SIG-M5 treated with dmso at 0.1 percent for 504 hours (cell line): ENCODE results near the gene RTEL1.
"Not testable (repeated sequence)": the region's sequence is repeated elsewhere in the genome, so short reads cannot be mapped to it uniquely, and the experiment has no call there.

ENCODE experiments used
- DNase-seq: peaks from one replicate; lab custom pipeline; 2025; ENCODE audit not compliant: unreplicated experiment; lab: John Stamatoyannopoulos, UW

The RTEL1 gene

GRCh38 chr20:63712191-63712590 lies 54.1 kb downstream of the RTEL1 start:
- no peak for DNase-seq

- no peak for DNase-seq
Observed at GRCh38 chr20:63714858-63715257, 56.7 kb downstream of the RTEL1 start.

GRCh38 chr20:63718996-63719395 lies 60.9 kb downstream of the RTEL1 start:
- DNase-seq: no peak

GRCh38 chr20:63722967-63723622 lies 65.0 kb downstream of the RTEL1 start:
- DNase-seq: not testable (repeated sequence)

GRCh38 chr20:63730189-63730733 lies 72.1 kb downstream of the RTEL1 start:
- not testable (repeated sequence) for DNase-seq

GRCh38 chr20:63731410-63731809 lies 73.3 kb downstream of the RTEL1 start:
- DNase-seq: no peak

- DNase-seq: no peak
Observed at GRCh38 chr20:63732118-63733095, 74.3 kb downstream of the RTEL1 start.

GRCh38 chr20:63733117-63733516 lies 75.0 kb downstream of the RTEL1 start:
- no peak for DNase-seq

- no peak for DNase-seq
Observed at GRCh38 chr20:63733579-63734081, 75.5 kb downstream of the RTEL1 start.

GRCh38 chr20:63734111-63734945 lies 76.2 kb downstream of the RTEL1 start:
- DNase-seq: no peak

GRCh38 chr20:63734946-63735858 lies 77.1 kb downstream of the RTEL1 start:
- DNase-seq: no peak

- DNase-seq: no peak
Observed at GRCh38 chr20:63735859-63736718, 78.0 kb downstream of the RTEL1 start, which contains the start of gene LIME1. LIME1 (plus strand) TSS chr20:63736664; CDS start chr20:63737550, 886 bp downstream.

GRCh38 chr20:63736893-63737694 lies 79.0 kb downstream of the RTEL1 start:
- DNase-seq: no peak

GRCh38 chr20:63737695-63737944 lies 79.5 kb downstream of the RTEL1 start:
- no peak for DNase-seq

GRCh38 chr20:63737945-63738686 lies 80.0 kb downstream of the RTEL1 start:
- no peak for DNase-seq

- DNase-seq: no peak
Observed at GRCh38 chr20:63738687-63739129, 80.6 kb downstream of the RTEL1 start.
